HEK293 (cell line): ENCODE data around the gene NLRP13.

Source experiments
- CTCF ChIA-PET: fragments of 350-600 bp; formaldehyde crosslinking; extraction: SDS; loops from one replicate; lab custom pipeline; 2021; ENCODE audit warnings: antibody characterized with exemption; lab: Yijun Ruan, JAX
- POLR2A ChIA-PET: fragments of 300-600 bp; formaldehyde crosslinking; extraction: SDS; loops from one replicate; lab custom pipeline; 2020; ENCODE audit warnings: antibody characterized with exemption, inconsistent platforms; lab: Yijun Ruan, JAX
- H3K27ac ChIP-seq: fragments of 200-500 bp; sonication (Bioruptor generic); 2 replicates; pipeline ENCODE4 v1.5.1; 2014; ENCODE audit warnings: low read depth, low read length, control low read depth, inconsistent platforms; ENCODE audit errors: extremely low read depth
- H3K36me3 ChIP-seq, 2 experiments: fragments of 200-500 bp in 1 of 2; sonication (Bioruptor generic) in 1 of 2; 1 replicate in 1 of 2; 2 replicates in 1 of 2; pipeline ENCODE4 v1.5.1; 2014 to 2017; ENCODE audit warnings: inconsistent platforms in 2 of 2, low read length in 2 of 2; ENCODE audit not compliant: control insufficient read depth in 2 of 2, insufficient read depth in 1 of 2
- H3K4me1 ChIP-seq: fragments of 200-500 bp; sonication (Bioruptor generic); 2 replicates; pipeline ENCODE4 v1.5.1; 2014; ENCODE audit warnings: mild to moderate bottlenecking, low read length, inconsistent platforms; ENCODE audit not compliant: control insufficient read depth, insufficient read depth
- H3K4me3 ChIP-seq: 2 replicates; pipeline ENCODE4 v1.5.1; 2011; ENCODE audit warnings: low read depth, mild to moderate bottlenecking, control low read depth, low read length, moderate library complexity
- H3K9me3 ChIP-seq: fragments of 200-500 bp; sonication (Bioruptor generic); 2 replicates; pipeline ENCODE4 v1.5.1; 2014; ENCODE audit warnings: low read depth, low read length, inconsistent platforms; ENCODE audit not compliant: control insufficient read depth, insufficient read depth
- ATF2 ChIP-seq: fragments of 450-650 bp; formaldehyde crosslinking; IDR thresholded peaks from 2 replicates; pipeline ENCODE4 v1.5.1; 2016; ENCODE audit warnings: missing biosample characterization, missing genetic modification characterization, low read depth
- KLF16 ChIP-seq: fragments of 450-650 bp; formaldehyde crosslinking; IDR thresholded peaks from 2 replicates; pipeline ENCODE4 v1.5.1; 2017; ENCODE audit warnings: missing biosample characterization, missing genetic modification characterization
- SCRT2 ChIP-seq: fragments of 450-650 bp; formaldehyde crosslinking; IDR thresholded peaks from 2 replicates; pipeline ENCODE4 v1.5.1; 2016; ENCODE audit warnings: missing biosample characterization, missing genetic modification characterization
- SP7 ChIP-seq: fragments of 450-650 bp; formaldehyde crosslinking; IDR thresholded peaks from 2 replicates; pipeline ENCODE4 v1.5.1; 2016; ENCODE audit warnings: missing biosample characterization, missing genetic modification characterization
- WT1 ChIP-seq: fragments of 450-650 bp; formaldehyde crosslinking; IDR thresholded peaks from 2 replicates; pipeline ENCODE4 v1.5.1; 2016; ENCODE audit warnings: missing biosample characterization, missing genetic modification characterization
- YY1 ChIP-seq: fragments of 450-650 bp; formaldehyde crosslinking; IDR thresholded peaks from 2 replicates; pipeline ENCODE4 v1.5.1; 2018; ENCODE audit warnings: missing biosample characterization, missing genetic modification characterization
- ZBTB21 ChIP-seq: fragments of 450-650 bp; formaldehyde crosslinking; IDR thresholded peaks from 2 replicates; pipeline ENCODE4 v1.5.1; 2017; ENCODE audit warnings: missing biosample characterization, missing genetic modification characterization
- ZNF114 ChIP-seq: fragments of 450-650 bp; formaldehyde crosslinking; IDR thresholded peaks from 2 replicates; pipeline ENCODE4 v1.5.0; 2017; ENCODE audit warnings: missing biosample characterization, missing genetic modification characterization
- ZNF138 ChIP-seq: fragments of 450-650 bp; formaldehyde crosslinking; IDR thresholded peaks from 2 replicates; pipeline ENCODE4 v1.5.1; 2016; ENCODE audit warnings: missing biosample characterization, missing genetic modification characterization, borderline replicate concordance
- ZNF146 ChIP-seq: fragments of 450-650 bp; formaldehyde crosslinking; IDR thresholded peaks from 2 replicates; pipeline ENCODE4 v1.5.1; 2016; ENCODE audit warnings: missing biosample characterization, missing genetic modification characterization
- ZNF16 ChIP-seq: fragments of 450-650 bp; formaldehyde crosslinking; IDR thresholded peaks from 2 replicates; pipeline ENCODE4 v1.5.1; 2016; ENCODE audit warnings: low read depth, missing biosample characterization, missing genetic modification characterization
- ZNF324 ChIP-seq: fragments of 450-650 bp; formaldehyde crosslinking; IDR thresholded peaks from 2 replicates; pipeline ENCODE4 v1.5.1; 2016; ENCODE audit warnings: missing biosample characterization, missing genetic modification characterization
- ZNF354C ChIP-seq: fragments of 450-650 bp; formaldehyde crosslinking; IDR thresholded peaks from 2 replicates; pipeline ENCODE4 v1.5.1; 2016; ENCODE audit warnings: missing biosample characterization, missing genetic modification characterization, low read depth, borderline replicate concordance
- ZNF426 ChIP-seq: fragments of 450-650 bp; formaldehyde crosslinking; IDR thresholded peaks from 2 replicates; pipeline ENCODE4 v1.5.1; 2017; ENCODE audit warnings: missing biosample characterization, missing genetic modification characterization, mild to moderate bottlenecking, inconsistent platforms, moderate library complexity
- ZNF48 ChIP-seq: fragments of 450-650 bp; formaldehyde crosslinking; IDR thresholded peaks from 2 replicates; pipeline ENCODE4 v1.5.1; 2016; ENCODE audit warnings: missing biosample characterization, missing genetic modification characterization
- ZNF514 ChIP-seq: fragments of 450-650 bp; formaldehyde crosslinking; IDR thresholded peaks from 2 replicates; pipeline ENCODE4 v1.5.1; 2016; ENCODE audit warnings: missing biosample characterization, missing genetic modification characterization
- ZNF548 ChIP-seq: fragments of 450-650 bp; formaldehyde crosslinking; IDR thresholded peaks from 2 replicates; pipeline ENCODE4 v1.5.1; 2016; ENCODE audit warnings: missing biosample characterization, missing genetic modification characterization
- ZNF623 ChIP-seq: fragments of 450-650 bp; formaldehyde crosslinking; IDR thresholded peaks from 2 replicates; pipeline ENCODE4 v1.5.1; 2016; ENCODE audit warnings: missing biosample characterization, missing genetic modification characterization
- ZNF658 ChIP-seq: fragments of 450-650 bp; formaldehyde crosslinking; IDR thresholded peaks from 2 replicates; pipeline ENCODE4; 2016; ENCODE audit warnings: missing biosample characterization, missing genetic modification characterization
- ZNF660 ChIP-seq: fragments of 450-650 bp; IDR thresholded peaks from 2 replicates; pipeline ENCODE4 v1.5.1; 2018; ENCODE audit warnings: missing biosample characterization, mild to moderate bottlenecking, missing genetic modification characterization
- ZNF791 ChIP-seq: fragments of 450-650 bp; formaldehyde crosslinking; IDR thresholded peaks from 2 replicates; pipeline ENCODE4 v1.5.1; 2016; ENCODE audit warnings: missing biosample characterization, missing genetic modification characterization
- ZNF837 ChIP-seq: fragments of 450-650 bp; formaldehyde crosslinking; IDR thresholded peaks from 2 replicates; pipeline ENCODE4 v1.5.1; 2016; ENCODE audit warnings: missing biosample characterization, missing genetic modification characterization
- ZSCAN23 ChIP-seq: fragments of 450-650 bp; formaldehyde crosslinking; IDR thresholded peaks from 2 replicates; pipeline ENCODE4 v1.5.1; 2016; ENCODE audit warnings: missing biosample characterization, missing genetic modification characterization
- ZXDB ChIP-seq: fragments of 450-650 bp; formaldehyde crosslinking; IDR thresholded peaks from 2 replicates; pipeline ENCODE4 v1.5.1; 2016; ENCODE audit warnings: missing biosample characterization, missing genetic modification characterization
- TF ChIP-seq, protein P1 (sequence below): fragments of 450-650 bp; formaldehyde crosslinking; IDR thresholded peaks from 2 replicates; pipeline ENCODE4 v1.5.1; 2017; ENCODE audit warnings: missing biosample characterization, missing genetic modification characterization
- TF ChIP-seq, protein P2 (sequence below): fragments of 450-650 bp; formaldehyde crosslinking; IDR thresholded peaks from 2 replicates; pipeline ENCODE4 v1.5.1; 2016; ENCODE audit warnings: missing biosample characterization, missing genetic modification characterization, borderline replicate concordance

Gene NLRP13

DNA sequence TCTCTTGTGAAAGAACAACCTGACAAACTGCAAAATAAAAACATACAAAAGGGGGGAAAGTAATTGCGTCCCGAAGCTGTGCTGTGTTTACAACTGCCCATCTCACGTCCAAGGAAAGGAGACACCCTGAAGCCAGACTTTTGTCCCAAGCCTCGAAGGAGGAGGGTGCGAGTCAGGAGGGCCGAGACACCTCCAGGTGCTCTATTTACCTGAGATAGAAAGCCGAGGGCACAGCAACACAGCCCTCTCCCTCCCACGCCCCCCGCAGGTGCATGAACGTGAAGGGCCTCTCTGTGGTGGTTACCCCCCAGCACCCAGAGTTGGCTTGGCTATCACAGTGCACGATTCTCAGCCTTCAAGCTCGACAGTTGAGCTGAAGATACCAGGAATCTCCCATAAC lies 33.2 kb downstream of the NLRP13 start:
- ChIA-PET POLR2A (no interaction called here), CTCF (no interaction called here)
- no peak overlapping the region for H3K4me3 ChIP-seq
- no peak overlapping the region for H3K27ac ChIP-seq
- H3K4me1 ChIP-seq = no peaks in the 10 kb centered on the region
- no peaks in the 10 kb centered on the region for H3K36me3 ChIP-seq
- no peaks in the 10 kb centered on the region for H3K9me3 ChIP-seq
- no peak for TF ChIP-seq SP7
- TF ChIP-seq ZNF146 (tag by site-specific recombination) = no peak
- TF ChIP-seq ZNF837 (tag by site-specific recombination) = no peak
- TF ChIP-seq, all 188 proteins: peak for 0

GRCh38 chr19:55882626-55883025 lies 49.5 kb downstream of the NLRP13 start:
- POLR2A ChIA-PET = no interaction called here
- Histone ChIP-seq H3K27ac (no peak overlapping the region), H3K36me3 (no peaks in the 10 kb centered on the region), H3K4me1 (no peaks in the 10 kb centered on the region), H3K4me3 (no peak overlapping the region), H3K9me3 (no peaks in the 10 kb centered on the region)
- CTCF ChIA-PET = no interaction called here
- TF ChIP-seq ZNF514 (tag by site-specific recombination) (no peak), ZNF324 (tag by site-specific recombination) (no peak), ZNF426 (tag by site-specific recombination) (no peak), ZNF658 (tag by site-specific recombination) (no peak), ZNF138 (tag by site-specific recombination) (no peak), ZBTB21 (tag by site-specific recombination) (no peak), ZSCAN23 (tag by site-specific recombination) (no peak), ZNF16 (tag by site-specific recombination) (no peak), YY1 (tag by site-specific recombination) (no peak), KLF16 (no peak), WT1 (tag by site-specific recombination) (no peak), ZXDB (tag by site-specific recombination) (no peak), ZNF623 (tag by site-specific recombination) (no peak), SCRT2 (tag by site-specific recombination) (no peak), ZNF48 (tag by site-specific recombination) (no peak), ZNF354C (no peak), ZNF660 (tag by site-specific recombination) (no peak)
- TF ChIP-seq, protein P1, sequence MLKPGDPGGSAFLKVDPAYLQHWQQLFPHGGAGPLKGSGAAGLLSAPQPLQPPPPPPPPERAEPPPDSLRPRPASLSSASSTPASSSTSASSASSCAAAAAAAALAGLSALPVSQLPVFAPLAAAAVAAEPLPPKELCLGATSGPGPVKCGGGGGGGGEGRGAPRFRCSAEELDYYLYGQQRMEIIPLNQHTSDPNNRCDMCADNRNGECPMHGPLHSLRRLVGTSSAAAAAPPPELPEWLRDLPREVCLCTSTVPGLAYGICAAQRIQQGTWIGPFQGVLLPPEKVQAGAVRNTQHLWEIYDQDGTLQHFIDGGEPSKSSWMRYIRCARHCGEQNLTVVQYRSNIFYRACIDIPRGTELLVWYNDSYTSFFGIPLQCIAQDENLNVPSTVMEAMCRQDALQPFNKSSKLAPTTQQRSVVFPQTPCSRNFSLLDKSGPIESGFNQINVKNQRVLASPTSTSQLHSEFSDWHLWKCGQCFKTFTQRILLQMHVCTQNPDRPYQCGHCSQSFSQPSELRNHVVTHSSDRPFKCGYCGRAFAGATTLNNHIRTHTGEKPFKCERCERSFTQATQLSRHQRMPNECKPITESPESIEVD = no peak

GRCh38 chr19:55877211-55877610 lies 54.9 kb downstream of the NLRP13 start:
- no peaks in the 10 kb centered on the region for H3K4me1 ChIP-seq
- POLR2A ChIA-PET = no interaction called here
- no peaks in the 10 kb centered on the region for H3K36me3 ChIP-seq
- CTCF ChIA-PET = no interaction called here
- no peak overlapping the region for H3K4me3 ChIP-seq
- H3K27ac ChIP-seq = no peak overlapping the region
- no peaks in the 10 kb centered on the region for H3K9me3 ChIP-seq
- no peak for TF ChIP-seq ATF2 (tag by site-specific recombination)
- TF ChIP-seq ZNF548 = no peak
- TF ChIP-seq ZNF114 = no peak
- TF ChIP-seq YY1 (tag by site-specific recombination) = no peak
- no peak for TF ChIP-seq ZNF791 (tag by site-specific recombination)
- no peak for TF ChIP-seq ZNF48 (tag by site-specific recombination)
- TF ChIP-seq, protein P2, sequence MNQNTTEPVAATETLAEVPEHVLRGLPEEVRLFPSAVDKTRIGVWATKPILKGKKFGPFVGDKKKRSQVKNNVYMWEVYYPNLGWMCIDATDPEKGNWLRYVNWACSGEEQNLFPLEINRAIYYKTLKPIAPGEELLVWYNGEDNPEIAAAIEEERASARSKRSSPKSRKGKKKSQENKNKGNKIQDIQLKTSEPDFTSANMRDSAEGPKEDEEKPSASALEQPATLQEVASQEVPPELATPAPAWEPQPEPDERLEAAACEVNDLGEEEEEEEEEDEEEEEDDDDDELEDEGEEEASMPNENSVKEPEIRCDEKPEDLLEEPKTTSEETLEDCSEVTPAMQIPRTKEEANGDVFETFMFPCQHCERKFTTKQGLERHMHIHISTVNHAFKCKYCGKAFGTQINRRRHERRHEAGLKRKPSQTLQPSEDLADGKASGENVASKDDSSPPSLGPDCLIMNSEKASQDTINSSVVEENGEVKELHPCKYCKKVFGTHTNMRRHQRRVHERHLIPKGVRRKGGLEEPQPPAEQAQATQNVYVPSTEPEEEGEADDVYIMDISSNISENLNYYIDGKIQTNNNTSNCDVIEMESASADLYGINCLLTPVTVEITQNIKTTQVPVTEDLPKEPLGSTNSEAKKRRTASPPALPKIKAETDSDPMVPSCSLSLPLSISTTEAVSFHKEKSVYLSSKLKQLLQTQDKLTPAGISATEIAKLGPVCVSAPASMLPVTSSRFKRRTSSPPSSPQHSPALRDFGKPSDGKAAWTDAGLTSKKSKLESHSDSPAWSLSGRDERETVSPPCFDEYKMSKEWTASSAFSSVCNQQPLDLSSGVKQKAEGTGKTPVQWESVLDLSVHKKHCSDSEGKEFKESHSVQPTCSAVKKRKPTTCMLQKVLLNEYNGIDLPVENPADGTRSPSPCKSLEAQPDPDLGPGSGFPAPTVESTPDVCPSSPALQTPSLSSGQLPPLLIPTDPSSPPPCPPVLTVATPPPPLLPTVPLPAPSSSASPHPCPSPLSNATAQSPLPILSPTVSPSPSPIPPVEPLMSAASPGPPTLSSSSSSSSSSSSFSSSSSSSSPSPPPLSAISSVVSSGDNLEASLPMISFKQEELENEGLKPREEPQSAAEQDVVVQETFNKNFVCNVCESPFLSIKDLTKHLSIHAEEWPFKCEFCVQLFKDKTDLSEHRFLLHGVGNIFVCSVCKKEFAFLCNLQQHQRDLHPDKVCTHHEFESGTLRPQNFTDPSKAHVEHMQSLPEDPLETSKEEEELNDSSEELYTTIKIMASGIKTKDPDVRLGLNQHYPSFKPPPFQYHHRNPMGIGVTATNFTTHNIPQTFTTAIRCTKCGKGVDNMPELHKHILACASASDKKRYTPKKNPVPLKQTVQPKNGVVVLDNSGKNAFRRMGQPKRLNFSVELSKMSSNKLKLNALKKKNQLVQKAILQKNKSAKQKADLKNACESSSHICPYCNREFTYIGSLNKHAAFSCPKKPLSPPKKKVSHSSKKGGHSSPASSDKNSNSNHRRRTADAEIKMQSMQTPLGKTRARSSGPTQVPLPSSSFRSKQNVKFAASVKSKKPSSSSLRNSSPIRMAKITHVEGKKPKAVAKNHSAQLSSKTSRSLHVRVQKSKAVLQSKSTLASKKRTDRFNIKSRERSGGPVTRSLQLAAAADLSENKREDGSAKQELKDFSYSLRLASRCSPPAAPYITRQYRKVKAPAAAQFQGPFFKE (tag by site-specific recombination) = no peak
